HEK293 (cell line): ENCODE data around the gene ISG20L2.
A peak's percentile ranks its signal among the peaks of the same experiment; 100 is the strongest.

Source experiments
- GLIS2 ChIP-seq: fragments of 450-650 bp; formaldehyde crosslinking; IDR thresholded peaks from 2 replicates; pipeline ENCODE4 v1.5.1; 2016; ENCODE audit warnings: missing biosample characterization, missing genetic modification characterization
- KLF10 ChIP-seq: fragments of 450-650 bp; IDR thresholded peaks from 2 replicates; pipeline ENCODE4 v1.5.1; 2018; ENCODE audit warnings: missing biosample characterization, mild to moderate bottlenecking, missing genetic modification characterization
- KLF16 ChIP-seq: fragments of 450-650 bp; formaldehyde crosslinking; IDR thresholded peaks from 2 replicates; pipeline ENCODE4 v1.5.1; 2017; ENCODE audit warnings: missing biosample characterization, missing genetic modification characterization
- KLF8 ChIP-seq: fragments of 450-650 bp; formaldehyde crosslinking; IDR thresholded peaks from 2 replicates; pipeline ENCODE4 v1.5.1; 2016; ENCODE audit warnings: missing biosample characterization, missing genetic modification characterization
- SCRT1 ChIP-seq: fragments of 450-650 bp; formaldehyde crosslinking; IDR thresholded peaks from 2 replicates; pipeline ENCODE4 v1.5.1; 2016; ENCODE audit warnings: missing biosample characterization, missing genetic modification characterization, borderline replicate concordance
- ZBTB8A ChIP-seq: fragments of 450-650 bp; formaldehyde crosslinking; IDR thresholded peaks from 2 replicates; pipeline ENCODE4 v1.5.1; 2016; ENCODE audit warnings: missing biosample characterization, missing genetic modification characterization
- ZFP3 ChIP-seq: fragments of 450-650 bp; formaldehyde crosslinking; IDR thresholded peaks from 2 replicates; pipeline ENCODE4 v1.5.1; 2016; ENCODE audit warnings: low read depth, missing biosample characterization, missing genetic modification characterization
- ZNF10 ChIP-seq: fragments of 450-650 bp; formaldehyde crosslinking; IDR thresholded peaks from 2 replicates; pipeline ENCODE4 v1.5.1; 2017; ENCODE audit warnings: missing biosample characterization, missing genetic modification characterization
- ZNF184 ChIP-seq: fragments of 450-650 bp; IDR thresholded peaks from 2 replicates; pipeline ENCODE4 v1.5.1; 2018; ENCODE audit warnings: missing biosample characterization, mild to moderate bottlenecking, missing genetic modification characterization
- ZNF24 ChIP-seq: fragments of 450-650 bp; formaldehyde crosslinking; IDR thresholded peaks from 2 replicates; pipeline ENCODE4 v1.5.1; 2016; ENCODE audit warnings: missing biosample characterization, missing genetic modification characterization
- ZNF266 ChIP-seq: fragments of 450-650 bp; formaldehyde crosslinking; IDR thresholded peaks from 2 replicates; pipeline ENCODE4 v1.5.1; 2016; ENCODE audit warnings: missing biosample characterization, missing genetic modification characterization, low read depth
- ZNF335 ChIP-seq: fragments of 450-650 bp; formaldehyde crosslinking; conservative IDR thresholded peaks from 2 replicates; pipeline ENCODE4 v1.5.1; 2016; ENCODE audit warnings: missing biosample characterization, missing genetic modification characterization
- ZNF391 ChIP-seq: fragments of 450-650 bp; formaldehyde crosslinking; IDR thresholded peaks from 2 replicates; pipeline ENCODE4 v1.5.1; 2016; ENCODE audit warnings: low read depth, missing biosample characterization, missing genetic modification characterization, borderline replicate concordance
- ZNF48 ChIP-seq: fragments of 450-650 bp; formaldehyde crosslinking; IDR thresholded peaks from 2 replicates; pipeline ENCODE4 v1.5.1; 2016; ENCODE audit warnings: missing biosample characterization, missing genetic modification characterization
- ZNF544 ChIP-seq: fragments of 450-650 bp; formaldehyde crosslinking; IDR thresholded peaks from 2 replicates; pipeline ENCODE4 v1.5.0; 2017; ENCODE audit warnings: missing biosample characterization, missing genetic modification characterization
- ZNF548 ChIP-seq: fragments of 450-650 bp; formaldehyde crosslinking; IDR thresholded peaks from 2 replicates; pipeline ENCODE4 v1.5.1; 2016; ENCODE audit warnings: missing biosample characterization, missing genetic modification characterization
- ZNF623 ChIP-seq: fragments of 450-650 bp; formaldehyde crosslinking; IDR thresholded peaks from 2 replicates; pipeline ENCODE4 v1.5.1; 2016; ENCODE audit warnings: missing biosample characterization, missing genetic modification characterization
- ZNF629 ChIP-seq: fragments of 450-650 bp; formaldehyde crosslinking; IDR thresholded peaks from 2 replicates; pipeline ENCODE4 v1.5.1; 2017; ENCODE audit warnings: missing biosample characterization, missing genetic modification characterization
- ZNF654 ChIP-seq: fragments of 450-650 bp; formaldehyde crosslinking; IDR thresholded peaks from 2 replicates; pipeline ENCODE4 v1.5.1; 2016; ENCODE audit warnings: low read depth, missing biosample characterization, missing genetic modification characterization
- ZNF747 ChIP-seq: fragments of 450-650 bp; formaldehyde crosslinking; IDR thresholded peaks from 2 replicates; pipeline ENCODE4 v1.5.1; 2016; ENCODE audit warnings: missing biosample characterization, missing genetic modification characterization
- TF ChIP-seq, protein P1 (sequence below): fragments of 450-650 bp; formaldehyde crosslinking; IDR thresholded peaks from 2 replicates; pipeline ENCODE4 v1.5.1; 2016; ENCODE audit warnings: missing biosample characterization, missing genetic modification characterization
- TF ChIP-seq, protein P2 (sequence below): fragments of 450-650 bp; formaldehyde crosslinking; IDR thresholded peaks from 2 replicates; pipeline ENCODE4 v1.5.1; 2016; ENCODE audit warnings: missing biosample characterization, missing genetic modification characterization
- TF ChIP-seq, protein P3 (sequence below): fragments of 450-650 bp; formaldehyde crosslinking; IDR thresholded peaks from 2 replicates; pipeline ENCODE4 v1.5.1; 2016; ENCODE audit warnings: missing biosample characterization, missing genetic modification characterization
- TF ChIP-seq, protein P4 (sequence below): fragments of 450-650 bp; formaldehyde crosslinking; IDR thresholded peaks from 2 replicates; pipeline ENCODE4 v1.5.1; 2016; ENCODE audit warnings: missing biosample characterization, missing genetic modification characterization
- TF ChIP-seq, protein P5 (sequence below): fragments of 450-650 bp; formaldehyde crosslinking; optimal IDR thresholded peaks from 2 replicates; pipeline ENCODE3; 2016; ENCODE audit warnings: missing biosample characterization, mild to moderate bottlenecking, missing genetic modification characterization
- TF ChIP-seq, protein P6 (sequence below): fragments of 450-650 bp; formaldehyde crosslinking; IDR thresholded peaks from 2 replicates; pipeline ENCODE4; 2016; ENCODE audit warnings: missing biosample characterization, missing genetic modification characterization

ISG20L2 gene

DNA sequence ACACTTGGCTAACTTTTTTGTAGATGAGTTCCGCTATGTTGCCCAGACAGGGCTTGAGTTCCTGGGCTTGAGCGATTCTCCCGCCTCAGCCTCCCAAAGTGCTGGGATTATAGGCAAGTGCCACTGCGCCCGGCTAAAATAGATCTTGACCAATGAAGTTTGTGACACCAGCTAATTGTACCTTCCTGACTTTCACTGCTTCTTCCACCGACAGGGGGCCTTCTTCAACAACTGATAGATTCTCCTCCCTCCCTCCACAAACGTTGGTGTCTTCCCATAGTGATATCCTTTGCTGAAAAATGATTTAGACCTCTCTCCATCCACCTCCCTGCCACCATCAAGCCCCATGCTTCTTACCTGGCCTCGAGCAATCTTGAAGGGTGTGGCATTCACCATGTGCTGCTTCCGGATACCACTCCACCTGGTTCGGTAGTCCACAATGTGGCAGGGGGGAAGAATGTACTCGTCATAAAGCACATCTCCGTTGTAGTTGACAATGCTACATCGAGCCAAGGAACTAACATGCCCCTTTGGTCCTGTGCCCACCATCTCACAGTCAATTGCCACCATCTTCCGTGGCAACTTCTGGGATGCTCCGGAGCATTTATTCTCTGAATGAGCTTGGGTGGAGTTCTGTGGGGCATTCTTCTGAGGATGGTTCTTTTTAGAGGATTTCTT lies 1.9 kb downstream of the ISG20L2 start (continued):
- TF ChIP-seq, protein P1, sequence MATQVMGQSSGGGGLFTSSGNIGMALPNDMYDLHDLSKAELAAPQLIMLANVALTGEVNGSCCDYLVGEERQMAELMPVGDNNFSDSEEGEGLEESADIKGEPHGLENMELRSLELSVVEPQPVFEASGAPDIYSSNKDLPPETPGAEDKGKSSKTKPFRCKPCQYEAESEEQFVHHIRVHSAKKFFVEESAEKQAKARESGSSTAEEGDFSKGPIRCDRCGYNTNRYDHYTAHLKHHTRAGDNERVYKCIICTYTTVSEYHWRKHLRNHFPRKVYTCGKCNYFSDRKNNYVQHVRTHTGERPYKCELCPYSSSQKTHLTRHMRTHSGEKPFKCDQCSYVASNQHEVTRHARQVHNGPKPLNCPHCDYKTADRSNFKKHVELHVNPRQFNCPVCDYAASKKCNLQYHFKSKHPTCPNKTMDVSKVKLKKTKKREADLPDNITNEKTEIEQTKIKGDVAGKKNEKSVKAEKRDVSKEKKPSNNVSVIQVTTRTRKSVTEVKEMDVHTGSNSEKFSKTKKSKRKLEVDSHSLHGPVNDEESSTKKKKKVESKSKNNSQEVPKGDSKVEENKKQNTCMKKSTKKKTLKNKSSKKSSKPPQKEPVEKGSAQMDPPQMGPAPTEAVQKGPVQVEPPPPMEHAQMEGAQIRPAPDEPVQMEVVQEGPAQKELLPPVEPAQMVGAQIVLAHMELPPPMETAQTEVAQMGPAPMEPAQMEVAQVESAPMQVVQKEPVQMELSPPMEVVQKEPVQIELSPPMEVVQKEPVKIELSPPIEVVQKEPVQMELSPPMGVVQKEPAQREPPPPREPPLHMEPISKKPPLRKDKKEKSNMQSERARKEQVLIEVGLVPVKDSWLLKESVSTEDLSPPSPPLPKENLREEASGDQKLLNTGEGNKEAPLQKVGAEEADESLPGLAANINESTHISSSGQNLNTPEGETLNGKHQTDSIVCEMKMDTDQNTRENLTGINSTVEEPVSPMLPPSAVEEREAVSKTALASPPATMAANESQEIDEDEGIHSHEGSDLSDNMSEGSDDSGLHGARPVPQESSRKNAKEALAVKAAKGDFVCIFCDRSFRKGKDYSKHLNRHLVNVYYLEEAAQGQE (tag by site-specific recombination) = no peak
- TF ChIP-seq, protein P2, sequence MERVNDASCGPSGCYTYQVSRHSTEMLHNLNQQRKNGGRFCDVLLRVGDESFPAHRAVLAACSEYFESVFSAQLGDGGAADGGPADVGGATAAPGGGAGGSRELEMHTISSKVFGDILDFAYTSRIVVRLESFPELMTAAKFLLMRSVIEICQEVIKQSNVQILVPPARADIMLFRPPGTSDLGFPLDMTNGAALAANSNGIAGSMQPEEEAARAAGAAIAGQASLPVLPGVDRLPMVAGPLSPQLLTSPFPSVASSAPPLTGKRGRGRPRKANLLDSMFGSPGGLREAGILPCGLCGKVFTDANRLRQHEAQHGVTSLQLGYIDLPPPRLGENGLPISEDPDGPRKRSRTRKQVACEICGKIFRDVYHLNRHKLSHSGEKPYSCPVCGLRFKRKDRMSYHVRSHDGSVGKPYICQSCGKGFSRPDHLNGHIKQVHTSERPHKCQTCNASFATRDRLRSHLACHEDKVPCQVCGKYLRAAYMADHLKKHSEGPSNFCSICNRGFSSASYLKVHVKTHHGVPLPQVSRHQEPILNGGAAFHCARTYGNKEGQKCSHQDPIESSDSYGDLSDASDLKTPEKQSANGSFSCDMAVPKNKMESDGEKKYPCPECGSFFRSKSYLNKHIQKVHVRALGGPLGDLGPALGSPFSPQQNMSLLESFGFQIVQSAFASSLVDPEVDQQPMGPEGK = no peak
- TF ChIP-seq ZNF24 = 0 out of 2 replicates have a peak, but pooled peaks have one; percentile 42
- TF ChIP-seq KLF16 = peak; percentile 72; the same call in 1 of the 2 replicates
- TF ChIP-seq KLF8 = peak; percentile 74
- no peak for TF ChIP-seq KLF10 (tag by site-specific recombination)
- TF ChIP-seq, protein P3, sequence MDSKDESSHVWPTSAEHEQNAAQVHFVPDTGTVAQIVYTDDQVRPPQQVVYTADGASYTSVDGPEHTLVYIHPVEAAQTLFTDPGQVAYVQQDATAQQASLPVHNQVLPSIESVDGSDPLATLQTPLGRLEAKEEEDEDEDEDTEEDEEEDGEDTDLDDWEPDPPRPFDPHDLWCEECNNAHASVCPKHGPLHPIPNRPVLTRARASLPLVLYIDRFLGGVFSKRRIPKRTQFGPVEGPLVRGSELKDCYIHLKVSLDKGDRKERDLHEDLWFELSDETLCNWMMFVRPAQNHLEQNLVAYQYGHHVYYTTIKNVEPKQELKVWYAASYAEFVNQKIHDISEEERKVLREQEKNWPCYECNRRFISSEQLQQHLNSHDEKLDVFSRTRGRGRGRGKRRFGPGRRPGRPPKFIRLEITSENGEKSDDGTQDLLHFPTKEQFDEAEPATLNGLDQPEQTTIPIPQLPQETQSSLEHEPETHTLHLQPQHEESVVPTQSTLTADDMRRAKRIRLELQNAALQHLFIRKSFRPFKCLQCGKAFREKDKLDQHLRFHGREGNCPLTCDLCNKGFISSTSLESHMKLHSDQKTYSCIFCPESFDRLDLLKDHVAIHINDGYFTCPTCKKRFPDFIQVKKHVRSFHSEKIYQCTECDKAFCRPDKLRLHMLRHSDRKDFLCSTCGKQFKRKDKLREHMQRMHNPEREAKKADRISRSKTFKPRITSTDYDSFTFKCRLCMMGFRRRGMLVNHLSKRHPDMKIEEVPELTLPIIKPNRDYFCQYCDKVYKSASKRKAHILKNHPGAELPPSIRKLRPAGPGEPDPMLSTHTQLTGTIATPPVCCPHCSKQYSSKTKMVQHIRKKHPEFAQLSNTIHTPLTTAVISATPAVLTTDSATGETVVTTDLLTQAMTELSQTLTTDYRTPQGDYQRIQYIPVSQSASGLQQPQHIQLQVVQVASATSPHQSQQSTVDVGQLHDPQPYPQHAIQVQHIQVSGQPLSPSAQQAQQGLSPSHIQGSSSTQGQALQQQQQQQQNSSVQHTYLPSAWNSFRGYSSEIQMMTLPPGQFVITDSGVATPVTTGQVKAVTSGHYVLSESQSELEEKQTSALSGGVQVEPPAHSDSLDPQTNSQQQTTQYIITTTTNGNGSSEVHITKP (tag by site-specific recombination) = peak; percentile 98
- TF ChIP-seq ZNF391 (tag by site-specific recombination) = peak; percentile 64; the same call in 1 of the 2 replicates
- 0 out of 2 replicates have a peak, but pooled peaks have one; percentile 15 for TF ChIP-seq ZBTB8A (tag by site-specific recombination)
- peak; percentile 81 for TF ChIP-seq ZNF654 (tag by site-specific recombination)
- TF ChIP-seq, protein P4, sequence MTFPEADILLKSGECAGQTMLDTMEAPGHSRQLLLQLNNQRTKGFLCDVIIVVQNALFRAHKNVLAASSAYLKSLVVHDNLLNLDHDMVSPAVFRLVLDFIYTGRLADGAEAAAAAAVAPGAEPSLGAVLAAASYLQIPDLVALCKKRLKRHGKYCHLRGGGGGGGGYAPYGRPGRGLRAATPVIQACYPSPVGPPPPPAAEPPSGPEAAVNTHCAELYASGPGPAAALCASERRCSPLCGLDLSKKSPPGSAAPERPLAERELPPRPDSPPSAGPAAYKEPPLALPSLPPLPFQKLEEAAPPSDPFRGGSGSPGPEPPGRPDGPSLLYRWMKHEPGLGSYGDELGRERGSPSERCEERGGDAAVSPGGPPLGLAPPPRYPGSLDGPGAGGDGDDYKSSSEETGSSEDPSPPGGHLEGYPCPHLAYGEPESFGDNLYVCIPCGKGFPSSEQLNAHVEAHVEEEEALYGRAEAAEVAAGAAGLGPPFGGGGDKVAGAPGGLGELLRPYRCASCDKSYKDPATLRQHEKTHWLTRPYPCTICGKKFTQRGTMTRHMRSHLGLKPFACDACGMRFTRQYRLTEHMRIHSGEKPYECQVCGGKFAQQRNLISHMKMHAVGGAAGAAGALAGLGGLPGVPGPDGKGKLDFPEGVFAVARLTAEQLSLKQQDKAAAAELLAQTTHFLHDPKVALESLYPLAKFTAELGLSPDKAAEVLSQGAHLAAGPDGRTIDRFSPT (tag by site-specific recombination) = no peak
- TF ChIP-seq SCRT1 (tag by site-specific recombination) = no peak
- no peak for TF ChIP-seq ZNF747 (tag by site-specific recombination)
- TF ChIP-seq ZNF548 (tag by site-specific recombination) = no peak
- peak; percentile 61; the same call in 1 of the 2 replicates for TF ChIP-seq ZNF629 (tag by site-specific recombination)
- TF ChIP-seq ZNF184 (tag by site-specific recombination) = no peak
- peak; percentile 15; the same call in 1 of the 2 replicates for TF ChIP-seq ZNF623
- TF ChIP-seq, protein P5, sequence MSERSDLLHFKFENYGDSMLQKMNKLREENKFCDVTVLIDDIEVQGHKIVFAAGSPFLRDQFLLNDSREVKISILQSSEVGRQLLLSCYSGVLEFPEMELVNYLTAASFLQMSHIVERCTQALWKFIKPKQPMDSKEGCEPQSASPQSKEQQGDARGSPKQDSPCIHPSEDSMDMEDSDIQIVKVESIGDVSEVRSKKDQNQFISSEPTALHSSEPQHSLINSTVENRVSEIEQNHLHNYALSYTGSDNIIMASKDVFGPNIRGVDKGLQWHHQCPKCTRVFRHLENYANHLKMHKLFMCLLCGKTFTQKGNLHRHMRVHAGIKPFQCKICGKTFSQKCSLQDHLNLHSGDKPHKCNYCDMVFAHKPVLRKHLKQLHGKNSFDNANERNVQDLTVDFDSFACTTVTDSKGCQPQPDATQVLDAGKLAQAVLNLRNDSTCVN = no peak
- 0 out of 2 replicates have a peak, but pooled peaks have one; percentile 10 for TF ChIP-seq GLIS2 (tag by site-specific recombination)
- no peak for TF ChIP-seq ZNF10 (tag by site-specific recombination)
- no peak for TF ChIP-seq ZNF266 (tag by site-specific recombination)
- TF ChIP-seq ZNF544 = no peak
- TF ChIP-seq ZNF335 (tag by site-specific recombination) = no peak; the same call in 1 of the 2 replicates
- TF ChIP-seq, protein P6, sequence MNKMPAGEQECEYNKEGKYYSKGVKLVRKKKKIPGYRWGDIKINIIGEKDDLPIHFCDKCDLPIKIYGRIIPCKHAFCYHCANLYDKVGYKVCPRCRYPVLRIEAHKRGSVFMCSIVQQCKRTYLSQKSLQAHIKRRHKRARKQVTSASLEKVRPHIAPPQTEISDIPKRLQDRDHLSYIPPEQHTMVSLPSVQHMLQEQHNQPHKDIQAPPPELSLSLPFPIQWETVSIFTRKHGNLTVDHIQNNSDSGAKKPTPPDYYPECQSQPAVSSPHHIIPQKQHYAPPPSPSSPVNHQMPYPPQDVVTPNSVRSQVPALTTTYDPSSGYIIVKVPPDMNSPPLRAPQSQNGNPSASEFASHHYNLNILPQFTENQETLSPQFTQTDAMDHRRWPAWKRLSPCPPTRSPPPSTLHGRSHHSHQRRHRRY (tag by site-specific recombination) = no peak
- TF ChIP-seq ZFP3 (tag by site-specific recombination) = no peak
- TF ChIP-seq ZNF48 (tag by site-specific recombination) = no peak
